NCI-H510A (cell line): ENCODE data around the gene EPHA6.
"Not testable (repeated sequence)": the region's sequence is repeated elsewhere in the genome, so short reads cannot be mapped to it uniquely, and the experiment has no call there.

Experiments
- DNase-seq: peaks from one replicate; lab custom pipeline; 2025; lab: John Stamatoyannopoulos, UW

The EPHA6 gene

GRCh38 chr3:97464035-97464434 is 649.6 kb downstream of the EPHA6 start:
- DNase-seq, result no peak

- DNase-seq, result no peak
Observed at GRCh38 chr3:97470481-97470880, 656.1 kb downstream of the EPHA6 start.

- DNase-seq, result no peak
Observed at GRCh38 chr3:97479740-97480139, 665.3 kb downstream of the EPHA6 start.

- not testable (repeated sequence) for DNase-seq
Observed at GRCh38 chr3:97480696-97481289, 666.4 kb downstream of the EPHA6 start.

GRCh38 chr3:97481416-97481815 is 667.0 kb downstream of the EPHA6 start:
- no peak for DNase-seq

GRCh38 chr3:97485206-97485605 is 670.8 kb downstream of the EPHA6 start:
- no peak for DNase-seq

GRCh38 chr3:97487587-97487986 is 673.2 kb downstream of the EPHA6 start:
- no peak for DNase-seq

- DNase-seq, result no peak
Observed at GRCh38 chr3:97488741-97489140, 674.3 kb downstream of the EPHA6 start.

GRCh38 chr3:97495896-97496295 is 681.5 kb downstream of the EPHA6 start:
- DNase-seq, result no peak

- DNase-seq, result no peak
Observed at GRCh38 chr3:97497138-97497537, 682.7 kb downstream of the EPHA6 start.

GRCh38 chr3:97504463-97504862 is 690.1 kb downstream of the EPHA6 start:
- no peak for DNase-seq

GRCh38 chr3:97510795-97511194 is 696.4 kb downstream of the EPHA6 start:
- DNase-seq, result peak; percentile 2

- no peak for DNase-seq
Observed at GRCh38 chr3:97515076-97515475, 700.7 kb downstream of the EPHA6 start.

GRCh38 chr3:97530691-97531090 is 716.3 kb downstream of the EPHA6 start:
- no peak for DNase-seq

GRCh38 chr3:97547573-97547972 is 733.2 kb downstream of the EPHA6 start:
- not testable (repeated sequence) for DNase-seq

- no peak for DNase-seq
Observed at GRCh38 chr3:97550408-97550807, 736.0 kb downstream of the EPHA6 start.

- no peak for DNase-seq
Observed at GRCh38 chr3:97552186-97552585, 737.8 kb downstream of the EPHA6 start.

- DNase-seq, result no peak
Observed at GRCh38 chr3:97575742-97576141, 761.3 kb downstream of the EPHA6 start.

GRCh38 chr3:97576221-97576620 is 761.8 kb downstream of the EPHA6 start:
- DNase-seq, result no peak

- peak; percentile 1 for DNase-seq
Observed at GRCh38 chr3:97579365-97579764, 765.0 kb downstream of the EPHA6 start.

GRCh38 chr3:97610626-97611025 is 796.2 kb downstream of the EPHA6 start:
- DNase-seq, result no peak

- no peak for DNase-seq
Observed at GRCh38 chr3:97612632-97613031, 798.2 kb downstream of the EPHA6 start.

- no peak for DNase-seq
Observed at GRCh38 chr3:97613139-97613538, 798.7 kb downstream of the EPHA6 start.

- not testable (repeated sequence) for DNase-seq
Observed at GRCh38 chr3:97620514-97620913, 806.1 kb downstream of the EPHA6 start.

GRCh38 chr3:97636465-97636864 is 822.1 kb downstream of the EPHA6 start:
- DNase-seq, result no peak
